OCI-LY7 (cell line): ENCODE data around the gene MNS1.

ENCODE experiments used
- CTCF ChIP-seq: fragments of 200-600 bp; sonication (generic); conservative IDR thresholded peaks from 2 replicates; pipeline ENCODE4 v1.5.1; 2014; ENCODE audit warnings: mild to moderate bottlenecking, antibody characterized with exemption, low read length, moderate library complexity, mixed read lengths
- EZH2phosphoT487 ChIP-seq: fragments of 200-600 bp; sonication (generic); IDR thresholded peaks from 2 replicates; pipeline ENCODE4 v1.6.1; 2018; ENCODE audit warnings: low read depth, borderline replicate concordance, mild to moderate bottlenecking, mixed run types, antibody characterized with exemption, low read length, moderate library complexity, mixed read lengths

- TF ChIP-seq CTCF (no peak), EZH2phosphoT487 (no peak)
Observed at GRCh38 chr15:56473017-56473416, 8.1 kb upstream of the MNS1 start.
